SK-N-MC (cell line): ENCODE data around the gene GPR89B.
"Not testable (repeated sequence)": the region's sequence is repeated elsewhere in the genome, so short reads cannot be mapped to it uniquely, and the experiment has no call there.

Source experiments
- EZH2 ChIP-seq: fragments of 200-600 bp; sonication (generic); IDR thresholded peaks from one replicate; pipeline ENCODE4 v1.6.1; 2017; ENCODE audit warnings: antibody characterized with exemption
- POLR2AphosphoS5 ChIP-seq: IDR thresholded peaks from 2 replicates; pipeline ENCODE4 v1.6.1; 2012; ENCODE audit warnings: mild to moderate bottlenecking, low read depth, low read length, borderline replicate concordance

- TF ChIP-seq EZH2, POLR2AphosphoS5: not testable (repeated sequence)
Observed at GRCh38 chr1:147966657-147967056, 38.4 kb downstream of the GPR89B start.
